IPS DF 6.9 (cell line): ENCODE measurements around the gene HIBADH.
"Not testable (repeated sequence)": the region's sequence is repeated elsewhere in the genome, so short reads cannot be mapped to it uniquely, and the experiment has no call there.

Experiments used
- DNase-seq: peaks from one replicate; pipeline ENCODE4 v3.0.0-alpha.2; 2013; ENCODE audit warnings: low read depth, low spot score
- H3K27ac ChIP-seq: one replicate; pipeline ENCODE4 v1.5.1; 2013; ENCODE audit warnings: low read length, control low read depth
- H3K27me3 ChIP-seq: 2 replicates; pipeline ENCODE4 v1.6.1; 2013; ENCODE audit warnings: mild to moderate bottlenecking, low read length; ENCODE audit not compliant: control insufficient read depth, insufficient read depth
- H3K36me3 ChIP-seq: 2 replicates; pipeline ENCODE4 v1.6.1; 2013; ENCODE audit warnings: low read length; ENCODE audit not compliant: control insufficient read depth, insufficient read depth
- H3K4me1 ChIP-seq: 2 replicates; pipeline ENCODE4 v1.6.1; 2013; ENCODE audit warnings: low read length; ENCODE audit not compliant: control insufficient read depth, insufficient read depth
- H3K4me3 ChIP-seq: 2 replicates; pipeline ENCODE4 v1.5.1; 2013; ENCODE audit warnings: mild to moderate bottlenecking, low read length
- H3K9me3 ChIP-seq: 2 replicates; pipeline ENCODE4 v1.6.1; 2013; ENCODE audit warnings: low read length, inconsistent platforms; ENCODE audit not compliant: control insufficient read depth, insufficient read depth
- WGBS: extraction: QIAGEN DNeasy Blood & Tissue Kit; methylation state at CpG from one replicate; pipeline ENCODE4 v1.1.7; 2013; ENCODE audit warnings: mixed read lengths, missing lambda C conversion rate; ENCODE audit not compliant: insufficient read length, insufficient coverage; 5-methylcytosine and 5-hydroxymethylcytosine counted together

The HIBADH gene

DNA sequence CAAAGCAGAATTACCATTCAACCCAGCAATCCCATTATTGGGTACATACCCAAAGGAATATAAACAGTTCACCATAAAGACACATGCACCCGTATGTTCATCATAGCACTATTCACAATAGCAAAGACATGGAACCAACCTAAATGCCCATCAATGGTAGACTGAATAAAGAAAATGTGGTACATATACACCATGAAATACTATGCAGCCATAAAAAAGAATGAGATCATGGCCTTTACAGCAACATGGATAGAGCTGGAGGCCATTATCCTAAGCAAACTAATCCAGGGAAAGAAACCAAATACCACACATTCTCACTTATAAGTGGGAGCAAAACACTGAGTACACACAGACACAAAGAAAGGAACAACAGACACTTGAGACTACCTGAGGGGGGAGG lies 23.6 kb downstream of the HIBADH start:
- H3K4me3 ChIP-seq, H3K4me1 ChIP-seq, H3K36me3 ChIP-seq, H3K9me3 ChIP-seq, H3K27ac ChIP-seq, H3K27me3 ChIP-seq, DNase-seq: not testable (repeated sequence)
- WGBS = no CpG with 5 or more reads among the region's 1 CpG

DNA sequence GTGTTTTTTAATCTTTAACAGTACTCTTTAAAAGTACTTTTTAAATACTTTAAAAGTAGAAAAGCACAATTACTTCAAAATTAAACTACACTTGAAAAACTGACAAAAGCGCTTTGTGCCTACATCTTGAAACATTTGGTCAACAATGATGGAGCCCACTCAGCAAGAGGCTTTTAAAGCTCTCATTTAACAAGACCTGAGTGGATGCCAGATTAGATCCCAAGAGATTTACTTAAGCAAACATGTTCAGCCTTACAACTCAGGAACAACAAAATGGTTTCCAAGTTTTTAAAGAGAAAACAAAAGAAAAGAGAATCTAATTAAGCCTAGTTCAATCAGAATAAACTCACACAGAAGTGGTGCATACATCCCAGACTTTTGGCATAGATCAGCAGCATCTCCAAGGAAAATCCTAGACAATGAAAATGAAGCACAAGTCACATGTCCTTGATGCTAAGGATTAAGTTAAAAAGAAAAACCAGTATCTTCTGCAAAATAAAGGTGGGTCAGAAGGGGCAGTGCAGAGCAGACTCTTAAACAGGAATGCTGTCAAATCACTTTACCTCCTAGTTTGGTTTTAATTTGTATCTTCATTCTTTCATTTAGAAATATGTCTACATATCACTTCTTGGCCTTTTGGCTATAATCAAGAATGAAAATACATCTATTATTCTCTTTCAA lies 26.2 kb downstream of the HIBADH start:
- Histone ChIP-seq H3K9me3 (no peaks in the 10 kb centered on the region), H3K4me1 (no peaks in the 10 kb centered on the region), H3K4me3 (no peak overlapping the region), H3K36me3 (no peaks in the 10 kb centered on the region), H3K27ac (no peak overlapping the region), H3K27me3 (no peaks in the 10 kb centered on the region)
- no peak for DNase-seq
- no CpG with 5 or more reads among the region's 1 CpG for WGBS

DNA sequence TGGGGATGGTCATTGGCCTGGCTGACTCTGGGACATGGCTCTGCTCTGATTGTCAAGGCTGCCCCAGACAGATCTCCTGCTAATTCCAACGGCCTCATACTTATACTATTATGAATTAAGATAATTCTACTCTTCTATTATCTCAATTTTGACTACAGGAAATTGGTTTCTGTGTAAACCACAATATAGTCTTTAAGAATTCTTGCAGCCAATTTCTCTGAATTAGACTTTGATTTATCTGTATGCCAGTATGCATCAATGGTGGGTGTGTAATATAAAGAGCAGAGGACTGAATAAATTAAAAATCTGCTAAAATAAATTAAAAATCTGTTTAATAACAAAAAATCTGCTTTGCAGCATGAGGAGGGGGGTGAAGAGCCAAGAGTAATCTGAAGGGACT lies 27.0 kb downstream of the HIBADH start:
- no peaks in the 10 kb centered on the region for H3K36me3 ChIP-seq

DNA sequence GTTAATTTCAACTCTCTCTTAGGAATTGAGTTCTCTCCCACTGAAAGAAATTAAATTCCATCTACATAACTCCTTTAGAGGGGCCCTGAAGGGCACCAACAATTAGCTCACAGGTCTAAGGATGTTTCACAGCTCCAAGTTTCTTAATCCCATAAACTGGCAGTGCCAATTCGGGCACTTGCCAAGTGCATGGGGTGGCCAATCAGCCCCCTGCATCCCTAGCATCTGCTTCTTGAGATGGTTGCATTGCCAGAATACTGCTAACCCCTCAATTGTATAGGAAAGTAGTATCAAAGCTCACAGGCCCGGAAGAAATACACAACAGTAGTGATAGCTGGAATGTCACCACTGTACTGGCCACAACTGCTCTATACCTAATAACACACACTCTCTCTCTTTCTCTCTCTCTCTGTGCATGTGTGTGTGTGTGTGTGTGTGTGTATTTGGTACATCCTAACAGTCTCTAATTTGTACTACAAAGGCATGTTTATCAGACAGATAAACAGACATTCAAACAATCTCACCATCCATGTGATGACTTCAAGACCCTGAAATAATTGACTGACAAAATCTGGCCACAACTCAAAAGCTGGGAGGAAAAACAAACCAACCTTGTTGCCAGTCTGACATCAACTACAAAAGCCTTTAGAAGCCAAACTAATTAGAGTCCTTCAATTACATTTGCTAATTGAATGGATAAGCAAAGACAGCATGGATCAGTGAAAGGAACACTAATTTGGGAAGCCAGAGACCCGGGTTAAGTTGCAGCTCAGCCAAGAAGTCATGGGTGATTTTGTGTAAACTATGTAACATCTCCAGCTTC lies 27.8 kb downstream of the HIBADH start:
- H3K4me3 ChIP-seq = no peak overlapping the region
- H3K36me3 ChIP-seq = no peaks in the 10 kb centered on the region
- H3K27me3 ChIP-seq = no peaks in the 10 kb centered on the region
- no peak overlapping the region for H3K27ac ChIP-seq
- no CpG with 5 or more reads among the region's 3 CpGs for WGBS
- no peak for DNase-seq
- H3K9me3 ChIP-seq = no peaks in the 10 kb centered on the region
- H3K4me1 ChIP-seq = no peaks in the 10 kb centered on the region

More for the DNA sequence above, 27.0 kb downstream of the HIBADH start:
- no peak for DNase-seq
- Histone ChIP-seq H3K4me3 (no peak overlapping the region), H3K27me3 (no peaks in the 10 kb centered on the region), H3K27ac (no peak overlapping the region), H3K4me1 (no peaks in the 10 kb centered on the region), H3K9me3 (no peaks in the 10 kb centered on the region)
- no CpG with 5 or more reads among the region's 1 CpG for WGBS

DNA sequence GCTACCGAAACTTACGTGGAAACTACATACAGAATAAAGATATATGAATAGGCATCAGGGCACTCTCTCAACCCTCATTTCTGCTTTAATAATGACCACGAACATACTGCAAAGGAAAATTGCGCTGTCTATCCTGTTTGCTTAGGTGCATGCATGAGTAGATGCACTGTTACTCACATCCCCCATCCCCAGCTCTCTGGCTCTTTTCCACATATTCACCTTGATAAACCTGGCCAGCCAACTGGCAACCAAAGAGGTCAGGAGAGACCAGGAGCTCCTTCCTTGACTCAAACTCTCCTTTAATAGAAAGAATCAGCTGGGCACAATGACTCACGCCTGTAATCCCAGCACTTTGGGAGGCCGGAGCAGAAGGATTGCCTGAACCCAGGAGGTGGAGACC lies 29.6 kb downstream of the HIBADH start:
- no peaks in the 10 kb centered on the region for H3K27me3 ChIP-seq
- H3K27ac ChIP-seq = no peak overlapping the region
- H3K36me3 ChIP-seq = no peaks in the 10 kb centered on the region
- no peaks in the 10 kb centered on the region for H3K4me1 ChIP-seq
- no peak for DNase-seq
- no CpG with 5 or more reads among the region's 6 CpGs for WGBS
- no peaks in the 10 kb centered on the region for H3K9me3 ChIP-seq
- no peak overlapping the region for H3K4me3 ChIP-seq

DNA sequence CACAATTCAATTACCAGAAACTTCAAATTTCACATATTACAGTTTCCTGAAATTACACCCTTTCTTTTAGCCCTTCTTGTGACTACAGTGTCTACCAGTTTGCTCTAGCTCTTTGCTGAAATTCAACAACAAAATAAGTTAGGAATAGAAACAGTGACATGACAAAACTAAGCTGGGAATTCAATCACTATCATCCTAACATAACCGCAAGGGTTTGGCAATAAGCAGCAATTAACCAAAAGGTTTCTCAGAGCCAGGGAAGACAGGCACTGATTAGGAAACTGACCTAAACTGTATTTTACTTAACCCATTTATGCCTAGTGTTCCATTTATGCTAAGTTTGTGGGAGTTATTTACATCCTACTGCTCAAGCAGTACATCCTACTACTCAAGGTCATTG lies 31.3 kb downstream of the HIBADH start:
- Histone ChIP-seq H3K27me3 (no peaks in the 10 kb centered on the region), H3K36me3 (no peaks in the 10 kb centered on the region), H3K9me3 (no peaks in the 10 kb centered on the region), H3K27ac (no peak overlapping the region), H3K4me3 (no peak overlapping the region), H3K4me1 (no peaks in the 10 kb centered on the region)
- DNase-seq = no peak
- WGBS = no CpG with 5 or more reads among the region's 1 CpG

DNA sequence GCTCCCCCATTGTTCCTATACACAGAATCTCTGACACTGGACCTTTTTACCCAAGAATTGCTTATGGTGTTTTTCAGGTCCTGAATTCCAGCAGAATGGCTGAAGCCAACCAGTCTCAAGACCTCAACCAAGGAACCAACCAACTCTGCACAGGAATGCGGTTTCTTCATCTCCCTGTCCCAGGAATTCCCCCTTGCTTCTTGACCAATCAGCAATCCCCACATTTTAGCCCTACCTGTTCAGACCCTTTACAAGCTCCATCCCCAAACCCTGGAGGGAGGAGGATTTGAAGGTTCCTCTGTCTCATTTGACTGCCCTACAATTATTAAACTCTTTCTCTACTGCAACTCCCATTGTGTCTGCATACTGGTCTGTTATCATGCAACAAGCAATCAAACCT lies 35.5 kb downstream of the HIBADH start:
- H3K27me3 ChIP-seq = no peaks in the 10 kb centered on the region
- no peaks in the 10 kb centered on the region for H3K9me3 ChIP-seq
- no peaks in the 10 kb centered on the region for H3K4me1 ChIP-seq
- no CpG with 5 or more reads among the region's 1 CpG for WGBS
- H3K36me3 ChIP-seq = no peaks in the 10 kb centered on the region
- no peak overlapping the region for H3K27ac ChIP-seq
- no peak for DNase-seq
- no peak overlapping the region for H3K4me3 ChIP-seq

DNA sequence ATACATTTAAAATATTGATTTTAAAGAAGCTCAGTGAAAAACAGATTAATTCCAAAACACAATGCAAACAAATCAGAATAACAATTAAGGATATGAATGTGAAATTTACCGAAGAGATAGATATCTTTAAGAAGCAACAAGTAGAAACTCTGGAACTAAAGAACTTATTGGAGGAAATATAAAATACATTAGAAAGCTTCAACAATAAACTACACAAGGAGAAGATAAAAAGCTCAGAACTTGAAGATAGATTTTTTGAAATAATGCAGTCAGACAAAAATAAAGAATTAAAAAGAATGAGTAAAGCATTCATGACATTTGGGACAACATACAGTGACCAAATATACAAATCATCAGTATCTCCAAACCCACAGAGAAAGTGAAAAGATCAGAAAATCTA lies 43.2 kb downstream of the HIBADH start:
- no CpG with 5 or more reads among the region's 1 CpG for WGBS
- no peak for DNase-seq
- 0 out of 2 replicates have a peak, but pooled peaks cover 2% of the 10 kb centered on the region for H3K36me3 ChIP-seq
- no peaks in the 10 kb centered on the region; the same call in 1 of the 2 replicates for H3K4me1 ChIP-seq
- no peak overlapping the region for H3K4me3 ChIP-seq
- H3K27me3 ChIP-seq = no peaks in the 10 kb centered on the region
- H3K9me3 ChIP-seq = no peaks in the 10 kb centered on the region; the same call in 1 of the 2 replicates
- H3K27ac ChIP-seq = no peak overlapping the region

DNA sequence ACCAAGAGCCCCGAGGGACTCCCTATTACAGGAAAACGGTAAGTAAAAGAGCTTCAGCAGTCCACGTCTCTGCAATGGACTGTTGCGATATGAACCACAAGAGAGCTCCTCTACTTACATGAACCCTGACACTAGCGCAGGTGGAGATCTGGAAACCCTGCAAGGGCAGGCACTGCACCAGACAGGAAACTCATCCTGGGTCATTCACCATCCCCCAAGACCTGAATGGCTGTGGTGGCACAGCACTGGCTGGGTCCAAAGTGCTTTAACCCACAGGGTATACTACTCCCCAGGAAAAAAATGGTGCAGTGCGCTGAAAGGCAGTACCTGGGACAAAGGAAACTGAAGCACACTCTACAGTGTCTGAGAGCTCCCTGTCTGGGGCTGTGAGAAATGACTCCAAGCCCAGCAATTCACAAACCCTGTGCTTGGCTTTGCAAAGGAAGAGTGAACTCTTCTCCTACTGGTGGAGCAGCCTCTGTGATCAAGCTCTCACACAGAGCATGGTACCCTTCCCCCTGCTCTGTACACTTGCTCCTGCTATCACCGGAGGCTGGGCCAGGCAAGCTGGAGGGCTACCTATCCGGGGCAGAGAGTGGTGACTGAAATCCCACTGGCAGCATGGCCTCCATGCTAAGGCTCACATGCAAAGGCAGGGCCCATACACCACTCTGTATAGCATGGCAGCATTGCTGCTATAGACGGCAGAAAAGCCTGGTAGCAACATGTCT lies 44.9 kb downstream of the HIBADH start:
- Histone ChIP-seq H3K4me1 (no peaks in the 10 kb centered on the region; the same call in 1 of the 2 replicates), H3K36me3 (0 out of 2 replicates have a peak, but pooled peaks cover 2% of the 10 kb centered on the region), H3K27me3 (no peaks in the 10 kb centered on the region), H3K9me3 (no peaks in the 10 kb centered on the region; the same call in 1 of the 2 replicates), H3K27ac (no peak overlapping the region), H3K4me3 (no peak overlapping the region)
- no peak for DNase-seq
- no CpG with 5 or more reads among the region's 9 CpGs for WGBS

DNA sequence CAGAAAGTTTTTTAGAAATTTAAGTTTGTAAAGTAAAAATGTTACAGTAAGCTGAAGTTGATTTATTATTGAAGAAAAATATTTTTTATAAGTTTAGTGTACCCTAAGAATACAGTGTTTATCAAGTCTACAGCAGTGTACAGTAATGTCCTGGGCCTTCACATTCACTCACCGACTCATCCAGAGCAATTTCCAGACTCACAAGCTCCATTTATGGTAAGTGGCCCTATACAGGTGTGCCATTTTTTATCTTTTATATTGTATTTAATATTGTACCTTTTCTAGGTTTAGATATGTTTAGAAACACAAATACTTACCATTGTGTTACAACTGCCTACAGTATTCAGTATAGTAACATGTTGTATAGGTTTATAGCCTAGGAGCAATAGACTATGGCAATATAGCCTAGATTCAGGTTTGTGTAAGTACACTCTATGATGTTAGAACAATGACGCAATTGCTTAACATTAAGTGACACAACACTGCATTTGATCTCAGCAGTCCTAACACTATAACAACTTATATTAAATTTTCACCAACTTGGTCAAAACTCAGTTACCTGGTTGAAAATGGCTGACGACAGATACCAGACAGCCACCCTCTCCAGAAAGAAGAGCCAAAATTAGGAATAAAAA lies 45.7 kb downstream of the HIBADH start:
- H3K4me3 ChIP-seq = no peak overlapping the region
- WGBS = no CpG with 5 or more reads among the region's 3 CpGs

More for the DNA sequence above, 45.7 kb downstream of the HIBADH start:
- H3K36me3 ChIP-seq = 0 out of 2 replicates have a peak, but pooled peaks cover 2% of the 10 kb centered on the region
- no peak overlapping the region for H3K27ac ChIP-seq
- no peaks in the 10 kb centered on the region for H3K27me3 ChIP-seq
- no peaks in the 10 kb centered on the region; the same call in 1 of the 2 replicates for H3K4me1 ChIP-seq
- H3K9me3 ChIP-seq = no peaks in the 10 kb centered on the region; the same call in 1 of the 2 replicates
- DNase-seq = no peak
